H9 (cell line): ENCODE measurements around the gene ITPR2. TPM values are rescaled to one million over a fixed set of nuclear protein-coding genes. Genes with fewer than 3 reads are reported as not detected.

ENCODE experiments used
- DNase-seq: peaks from one replicate; pipeline ENCODE4 v3.0.0-alpha.2; 2017
- H2AFZ ChIP-seq: one replicate; pipeline ENCODE4 v1.6.1; 2013; ENCODE audit warnings: mild to moderate bottlenecking, low read length, control low read depth, moderate library complexity
- H2AK5ac ChIP-seq: 2 replicates; pipeline ENCODE4 v1.6.1; 2013; ENCODE audit warnings: low read length, control low read depth, mixed read lengths; ENCODE audit not compliant: insufficient read length
- H2BK120ac ChIP-seq: one replicate; pipeline ENCODE4 v1.6.1; 2013; ENCODE audit warnings: low read depth, mild to moderate bottlenecking, low read length, control low read depth, inconsistent platforms; ENCODE audit not compliant: poor library complexity, severe bottlenecking
- H2BK12ac ChIP-seq: 2 replicates; pipeline ENCODE4 v1.6.1; 2013; ENCODE audit warnings: low read length, control low read depth, mixed read lengths, low read depth; ENCODE audit not compliant: insufficient read length
- H2BK15ac ChIP-seq: 2 replicates; pipeline ENCODE4 v1.6.1; 2013; ENCODE audit warnings: low read depth, low read length, control low read depth
- H2BK20ac ChIP-seq: one replicate; pipeline ENCODE4 v1.6.1; 2013; ENCODE audit warnings: low read depth, mild to moderate bottlenecking, low read length, control low read depth, inconsistent platforms; ENCODE audit not compliant: poor library complexity, severe bottlenecking
- H2BK5ac ChIP-seq: 2 replicates; pipeline ENCODE4 v1.6.1; 2013; ENCODE audit warnings: low read length, control low read depth, mixed read lengths; ENCODE audit not compliant: insufficient read length
- H3K14ac ChIP-seq: 2 replicates; pipeline ENCODE4 v1.6.1; 2013; ENCODE audit warnings: low read length, control low read depth; ENCODE audit not compliant: insufficient read depth
- H3K18ac ChIP-seq: 2 replicates; pipeline ENCODE4 v1.6.1; 2013; ENCODE audit warnings: low read depth, mild to moderate bottlenecking, mixed read lengths, low read length, control low read depth; ENCODE audit not compliant: insufficient read length
- H3K23ac ChIP-seq: 2 replicates; pipeline ENCODE4 v1.6.1; 2013; ENCODE audit warnings: low read length, control low read depth, mixed read lengths, low read depth; ENCODE audit not compliant: insufficient read length
- H3K23me2 ChIP-seq: 2 replicates; pipeline ENCODE4 v1.6.1; 2013; ENCODE audit warnings: low read depth, mild to moderate bottlenecking, mixed read lengths, low read length, control low read depth; ENCODE audit not compliant: insufficient read length, poor library complexity, severe bottlenecking
- H3K27ac ChIP-seq: 2 replicates; pipeline ENCODE4 v1.5.1; 2013; ENCODE audit warnings: low read length, control low read depth, mixed read lengths, low read depth; ENCODE audit not compliant: insufficient read length
- H3K27me3 ChIP-seq: 2 replicates; pipeline ENCODE4 v1.6.1; 2013; ENCODE audit warnings: low read length, control low read depth, inconsistent platforms; ENCODE audit not compliant: insufficient read depth
- H3K4ac ChIP-seq: 2 replicates; pipeline ENCODE4 v1.6.1; 2013; ENCODE audit warnings: low read depth, mild to moderate bottlenecking, control low read depth, inconsistent platforms, low read length, moderate library complexity
- H3K4me1 ChIP-seq: 2 replicates; pipeline ENCODE4 v1.6.1; 2013; ENCODE audit warnings: low read length, control low read depth, inconsistent platforms; ENCODE audit not compliant: insufficient read depth
- H3K4me2 ChIP-seq: 2 replicates; pipeline ENCODE4 v1.6.1; 2013; ENCODE audit warnings: low read length, control low read depth, mixed read lengths; ENCODE audit not compliant: insufficient read length, insufficient read depth
- H3K56ac ChIP-seq: 2 replicates; pipeline ENCODE4 v1.6.1; 2013; ENCODE audit warnings: low read depth, mild to moderate bottlenecking, mixed read lengths, low read length, control low read depth; ENCODE audit not compliant: insufficient read length
- H3K79me1 ChIP-seq: 2 replicates; pipeline ENCODE4 v1.6.1; 2013; ENCODE audit warnings: low read depth, mild to moderate bottlenecking, moderate library complexity, low read length, control low read depth, inconsistent platforms; ENCODE audit not compliant: insufficient read depth, poor library complexity, severe bottlenecking
- H3K79me2 ChIP-seq: 2 replicates; pipeline ENCODE4 v1.6.1; 2013; ENCODE audit warnings: low read length, control low read depth, inconsistent platforms; ENCODE audit not compliant: insufficient read depth
- H3K9ac ChIP-seq: 2 replicates; pipeline ENCODE4 v1.6.1; 2013; ENCODE audit warnings: low read length, control low read depth, mixed read lengths; ENCODE audit not compliant: insufficient read length; ENCODE audit errors: extremely low read depth
- H3K9me3 ChIP-seq: one replicate; pipeline ENCODE4 v1.6.1; 2013; ENCODE audit warnings: low read depth, low read length, inconsistent platforms; ENCODE audit not compliant: control insufficient read depth
- H3T11ph ChIP-seq: one replicate; pipeline ENCODE4 v1.6.1; 2013; ENCODE audit warnings: mild to moderate bottlenecking, low read length, control low read depth, inconsistent platforms
- H4K20me1 ChIP-seq: one replicate; pipeline ENCODE4 v1.6.1; 2013; ENCODE audit not compliant: control insufficient read depth, insufficient read length, insufficient read depth
- H4K5ac ChIP-seq: 2 replicates; pipeline ENCODE4 v1.6.1; 2013; ENCODE audit warnings: low read depth, mild to moderate bottlenecking, mixed read lengths, low read length, control low read depth; ENCODE audit not compliant: insufficient read length
- H4K8ac ChIP-seq: replicated peaks from 2 replicates; pipeline ENCODE4 v1.6.1; 2013; ENCODE audit warnings: low read length, control low read depth, mixed read lengths, low read depth; ENCODE audit not compliant: insufficient read length
- H4K91ac ChIP-seq: 2 replicates; pipeline ENCODE4 v1.6.1; 2013; ENCODE audit warnings: low read depth, mild to moderate bottlenecking, moderate library complexity, mixed read lengths, low read length, control low read depth; ENCODE audit not compliant: insufficient read length
- H3K27ac Mint-ChIP-seq, 3 experiments: 2 replicates in 2 of 3; 3 replicates in 1 of 3; pipeline ENCODE4 v1.8.0; 2020 to 2021; ENCODE audit warnings: mixed read lengths in 3 of 3, mild to moderate bottlenecking in 1 of 3, moderate library complexity in 1 of 3
- H3K27me3 Mint-ChIP-seq: 2 replicates; pipeline ENCODE4 v1.8.0; 2021; ENCODE audit warnings: low read depth, mild to moderate bottlenecking, moderate library complexity, mixed read lengths
- H3K36me3 Mint-ChIP-seq, 3 experiments: 2 replicates in 2 of 3; 3 replicates in 1 of 3; pipeline ENCODE4 v1.8.0; 2020 to 2021; ENCODE audit warnings: low read depth in 3 of 3, mixed read lengths in 3 of 3; ENCODE audit not compliant: insufficient read depth in 1 of 3
- H3K4me1 Mint-ChIP-seq, 2 experiments: 2 replicates each; pipeline ENCODE4 v1.8.0; 2020; ENCODE audit warnings: mixed read lengths in 2 of 2
- H3K4me3 Mint-ChIP-seq, 2 experiments: 2 replicates in 1 of 2; 3 replicates in 1 of 2; pipeline ENCODE4 v1.8.0; 2020 to 2021; ENCODE audit warnings: mild to moderate bottlenecking in 2 of 2, mixed read lengths in 2 of 2, moderate library complexity in 1 of 2
- H3K9me3 Mint-ChIP-seq, 2 experiments: 2 replicates in 1 of 2; 3 replicates in 1 of 2; pipeline ENCODE4 v1.8.0; 2020; ENCODE audit warnings: mild to moderate bottlenecking in 2 of 2, mixed read lengths in 2 of 2, moderate library complexity in 1 of 2
- CTCF ChIP-seq: fragments of 200-600 bp; sonication (generic); conservative IDR thresholded peaks from 3 replicates; pipeline ENCODE4 v1.8.0; 2021; ENCODE audit warnings: antibody characterized with exemption, mild to moderate bottlenecking
- WGBS: extraction: QIAGEN DNeasy Blood & Tissue Kit; methylation state at CpG from one replicate; pipeline ENCODE4 v1.1.7; 2013; ENCODE audit warnings: missing lambda C conversion rate, low lambda C conversion rate, mixed read lengths; ENCODE audit not compliant: insufficient read length; ENCODE audit errors: extremely low coverage; 5-methylcytosine and 5-hydroxymethylcytosine counted together
- total RNA-seq: library from RNA; stranded (reverse); gene quantifications from 2 replicates; pipeline ENCODE4 v1.2.1, GENCODE V29; 2021

ITPR2 gene
- total RNA-seq, 1 experiment from 2014 or later: 14.8 TPM

DNA sequence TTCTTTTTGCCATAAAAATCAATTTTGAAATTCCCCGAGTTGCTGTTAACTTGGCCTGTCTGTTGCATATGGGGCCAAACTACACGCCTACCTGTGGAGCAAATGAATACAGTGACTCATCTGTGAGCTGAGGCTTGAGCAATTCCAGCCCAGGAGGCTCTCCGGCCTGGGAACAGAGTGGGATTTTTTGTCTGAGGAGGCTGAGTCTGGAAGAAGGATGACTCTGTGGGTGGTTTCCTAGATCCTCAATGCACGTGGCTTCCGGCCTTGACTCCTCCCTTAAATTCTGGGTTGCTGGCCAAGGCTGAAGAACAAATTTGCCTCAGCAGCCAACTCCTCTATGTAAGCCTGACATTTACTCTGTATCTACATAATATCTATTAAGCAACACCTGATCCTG lies 513.5 kb downstream of the ITPR2 start:
- H4K8ac ChIP-seq: no peak overlapping the region
- no peak overlapping the region for H3K27ac ChIP-seq
- H3K23ac ChIP-seq: no peak overlapping the region
- no peaks in the 10 kb centered on the region for H3K4me1 ChIP-seq
- no peaks in the 10 kb centered on the region for H3K4me1 Mint-ChIP-seq
- H3K23me2 ChIP-seq: no peaks in the 10 kb centered on the region
- WGBS: no CpG with 5 or more reads among the region's 5 CpGs
- no peaks in the 10 kb centered on the region for H3K79me1 ChIP-seq
- H2AK5ac ChIP-seq: no peak overlapping the region
- H2BK20ac ChIP-seq: no peak overlapping the region
- no peaks in the 10 kb centered on the region for H3K9me3 ChIP-seq
- no peak overlapping the region for H2AFZ ChIP-seq
- H3K4ac ChIP-seq: no peak overlapping the region
- no peak for TF ChIP-seq CTCF
- no peak overlapping the region for H3K9ac ChIP-seq
- H2BK12ac ChIP-seq: no peak overlapping the region
- no peak overlapping the region for H4K91ac ChIP-seq
- no peak overlapping the region for H3K18ac ChIP-seq
- no peak overlapping the region for H3K27ac Mint-ChIP-seq
- no peak overlapping the region for H3K56ac ChIP-seq
- H3K27me3 ChIP-seq: no peaks in the 10 kb centered on the region
- peaks cover 5 to 6% of the 10 kb centered on the region in 2 experiments; a peak in 4 of 5 replicates for H3K9me3 Mint-ChIP-seq
- H2BK120ac ChIP-seq: no peak overlapping the region
- H4K5ac ChIP-seq: no peak overlapping the region
- no peak overlapping the region for H3K4me2 ChIP-seq
- no peaks in the 10 kb centered on the region for H3K79me2 ChIP-seq
- H2BK5ac ChIP-seq: no peak overlapping the region
- no peak overlapping the region for H3K4me3 Mint-ChIP-seq
- DNase-seq: no peak
- H4K20me1 ChIP-seq: no peaks in the 10 kb centered on the region
- H3K36me3 Mint-ChIP-seq: peaks cover 0 to 3% (median 2%) of the 10 kb centered on the region in 3 experiments; a peak in 4 of 7 replicates
- no peak overlapping the region for H2BK15ac ChIP-seq
- H3K14ac ChIP-seq: no peak overlapping the region
- H3T11ph ChIP-seq: no peak overlapping the region
- peaks cover 2% of the 10 kb centered on the region; the same call in 1 of the 2 replicates for H3K27me3 Mint-ChIP-seq
